Vagina (tissue), 2 donors: ENCODE results near the gene CFAP141. TPM values are rescaled to one million over a fixed set of nuclear protein-coding genes. Genes with fewer than 3 reads are reported as not detected.

Experiments used
- DNase-seq, 2 donors: peaks; one replicate each; pipeline ENCODE4 v3.0.0-alpha.2; 2017; ENCODE audit errors: extremely low spot score in 2 of 2
- H3K27ac ChIP-seq: fragments of 200-600 bp; sonication (generic); one replicate; pipeline ENCODE4 v1.5.1; 2019
- H3K27me3 ChIP-seq: fragments of 200-600 bp; sonication (generic); one replicate; pipeline ENCODE4 v1.5.1; 2019
- H3K36me3 ChIP-seq, 2 donors: fragments of 200-600 bp; sonication (generic); one replicate each; pipeline ENCODE4 v1.5.1; 2017 to 2019
- H3K4me1 ChIP-seq: fragments of 200-600 bp; sonication (generic); one replicate; pipeline ENCODE4 v1.5.1; 2019
- H3K4me3 ChIP-seq, 2 donors: fragments of 200-600 bp; sonication (generic); 1 replicate in 1 of 2; 2 replicates in 1 of 2; pipeline ENCODE4 v1.5.1; 2016 to 2019
- H3K9me3 ChIP-seq: fragments of 200-600 bp; sonication (generic); one replicate; pipeline ENCODE4 v1.5.1; 2019
- CTCF ChIP-seq, 3 experiments: fragments of 450-650 bp in 2 of 3; fragments of 200-600 bp in 1 of 3; sonication (generic) in 1 of 3; IDR thresholded peaks; one replicate each; pipeline ENCODE4 v1.5.1; 2017 to 2019; ENCODE audit warnings: antibody characterized with exemption in 3 of 3, mild to moderate bottlenecking in 2 of 3, moderate library complexity in 2 of 3
- POLR2A ChIP-seq, 2 donors: fragments of 450-650 bp; IDR thresholded peaks; one replicate each; pipeline ENCODE4 v1.6.1; 2017; ENCODE audit warnings: antibody characterized with exemption in 2 of 2, mild to moderate bottlenecking in 2 of 2, moderate library complexity in 2 of 2
- POLR2AphosphoS5 ChIP-seq, 2 donors: sonication (generic); formaldehyde crosslinking; IDR thresholded peaks; one replicate each; pipeline ENCODE4 v1.9.0; 2017; ENCODE audit warnings: antibody characterized with exemption in 2 of 2, mild to moderate bottlenecking in 2 of 2, low read depth in 1 of 2; ENCODE audit not compliant: insufficient read depth in 1 of 2
- intact Hi-C: fragments of 100-400 bp; cut with DNase I; formaldehyde crosslinking; loops from one replicate; pipeline ENCODE4 v1.15.1; 2023
- total RNA-seq: library from RNA; depleted of rRNA; stranded (reverse); fragments of >200 nt; gene quantifications from one replicate; pipeline ENCODE4 v1.2.3, GENCODE V29; 2016

Gene CFAP141
- total RNA-seq, 1 donor from 2014 or later: not detected

GRCh38 chr1:154179946-154180687, 26.0 kb downstream of the CFAP141 start:
- peaks cover 0 to 7% of the 10 kb centered on the region in 2 donors for H3K36me3 ChIP-seq
- no peak for DNase-seq
- no peak overlapping the region for H3K4me3 ChIP-seq
- H3K9me3 ChIP-seq: no peaks in the 10 kb centered on the region
- no peak for TF ChIP-seq CTCF (IDR thresholded peaks at IDR 0.05)
- TF ChIP-seq POLR2AphosphoS5 (IDR thresholded peaks at IDR 0.05; ENCODE audit: insufficient read depth in 1 of 2, low read depth in 1 of 2): no peak
- TF ChIP-seq POLR2A (IDR thresholded peaks at IDR 0.05): no peak
- no peak overlapping the region for H3K27ac ChIP-seq
- intact Hi-C loops: no loop called here
- no peaks in the 10 kb centered on the region for H3K27me3 ChIP-seq
- peaks cover 67% of the 10 kb centered on the region for H3K4me1 ChIP-seq

- intact Hi-C loops: no loop called here
- H3K36me3 ChIP-seq: peaks cover 0 to 12% of the 10 kb centered on the region in 2 donors
- no peaks in the 10 kb centered on the region for H3K9me3 ChIP-seq
- TF ChIP-seq CTCF (IDR thresholded peaks at IDR 0.05): no peak
- H3K27me3 ChIP-seq: no peaks in the 10 kb centered on the region
- H3K4me3 ChIP-seq: no peak overlapping the region
- H3K27ac ChIP-seq: peak overlapping the region; percentile 6
- H3K4me1 ChIP-seq: peaks cover 67% of the 10 kb centered on the region
- DNase-seq: no peak
Measured at GRCh38 chr1:154178911-154179811, 27.0 kb downstream of the CFAP141 start.

DNA sequence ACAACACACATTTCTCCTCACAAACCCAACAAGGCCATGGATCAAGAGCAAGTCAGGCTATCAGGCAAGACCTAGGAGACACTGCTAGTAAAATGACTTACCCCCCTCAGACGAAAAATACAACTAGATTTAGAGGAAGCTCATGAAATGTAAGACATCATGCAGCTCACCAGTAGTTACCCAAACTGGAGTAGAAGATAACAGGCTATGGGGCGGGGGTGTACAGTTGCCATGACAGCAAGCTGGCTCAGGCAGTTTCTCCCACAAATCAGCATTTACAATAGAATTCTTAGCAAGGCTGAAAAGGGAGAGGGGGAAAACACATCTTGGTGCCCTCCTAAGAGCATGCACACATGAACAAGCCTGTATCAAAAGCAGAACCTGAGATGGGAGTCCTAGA, 28.1 kb downstream of the CFAP141 start:
- peaks cover 67% of the 10 kb centered on the region for H3K4me1 ChIP-seq
- H3K4me3 ChIP-seq: no peak overlapping the region
- peak overlapping the region; percentile 6 for H3K27ac ChIP-seq
- DNase-seq: no peak
- intact Hi-C loops: no loop called here
- peaks cover 0 to 22% of the 10 kb centered on the region in 2 donors for H3K36me3 ChIP-seq
- no peaks in the 10 kb centered on the region for H3K9me3 ChIP-seq
- TF ChIP-seq POLR2A (IDR thresholded peaks at IDR 0.05) (no peak), POLR2AphosphoS5 (IDR thresholded peaks at IDR 0.05; ENCODE audit: insufficient read depth in 1 of 2, low read depth in 1 of 2) (no peak), CTCF (IDR thresholded peaks at IDR 0.05) (no peak)
- no peaks in the 10 kb centered on the region for H3K27me3 ChIP-seq

DNA sequence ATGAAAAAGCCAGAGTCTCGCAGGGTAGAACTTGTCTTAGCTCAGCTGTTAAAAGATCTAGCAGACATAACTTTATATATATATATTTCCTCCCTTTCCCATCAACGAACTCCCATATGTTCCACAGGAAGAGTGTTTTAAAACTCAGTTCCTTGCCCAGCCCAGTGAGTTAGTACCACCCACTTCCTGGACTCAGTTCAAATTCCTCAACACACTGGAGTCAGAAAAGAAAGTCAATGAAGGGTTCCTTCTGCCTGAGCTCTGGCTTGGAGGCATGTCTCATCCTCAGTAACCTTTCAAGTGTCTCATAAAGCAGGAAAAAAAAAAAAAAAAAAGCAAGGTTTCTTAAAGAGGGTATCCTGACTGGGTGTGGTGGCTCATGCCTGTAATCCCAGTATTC, 29.8 kb downstream of the CFAP141 start:
- H3K27me3 ChIP-seq: no peaks in the 10 kb centered on the region
- TF ChIP-seq POLR2A (IDR thresholded peaks at IDR 0.05) (no peak), POLR2AphosphoS5 (IDR thresholded peaks at IDR 0.05; ENCODE audit: insufficient read depth in 1 of 2, low read depth in 1 of 2) (peak in 1 of 2 donors; percentile 25)
- H3K9me3 ChIP-seq: no peaks in the 10 kb centered on the region
- peaks cover 0 to 39% of the 10 kb centered on the region in 2 donors for H3K36me3 ChIP-seq
- H3K4me3 ChIP-seq: no peak overlapping the region
- intact Hi-C loops: no loop called here
- no peak overlapping the region for H3K27ac ChIP-seq
- H3K4me1 ChIP-seq: peaks cover 60% of the 10 kb centered on the region
- DNase-seq: no peak

- H3K27ac ChIP-seq: no peak overlapping the region
- TF ChIP-seq POLR2AphosphoS5 (IDR thresholded peaks at IDR 0.05; ENCODE audit: insufficient read depth in 1 of 2, low read depth in 1 of 2) (no peak), POLR2A (IDR thresholded peaks at IDR 0.05) (no peak), CTCF (IDR thresholded peaks at IDR 0.05) (no peak)
- H3K4me3 ChIP-seq: no peak overlapping the region
- H3K36me3 ChIP-seq: peaks cover 0 to 55% of the 10 kb centered on the region in 2 donors
- H3K9me3 ChIP-seq: no peaks in the 10 kb centered on the region
- H3K27me3 ChIP-seq: no peaks in the 10 kb centered on the region
- intact Hi-C loops: no loop called here
- peaks cover 43% of the 10 kb centered on the region for H3K4me1 ChIP-seq
- DNase-seq: no peak
Measured at GRCh38 chr1:154174654-154175053, 31.5 kb downstream of the CFAP141 start.
